HEK293T (cell line): ENCODE measurements around the gene CCNT1.
"Not testable (repeated sequence)": the region's sequence is repeated elsewhere in the genome, so short reads cannot be mapped to it uniquely, and the experiment has no call there.

ENCODE experiments used
- CTCF ChIA-PET: fragments of 350-600 bp; formaldehyde crosslinking; extraction: SDS; loops from one replicate; lab custom pipeline; 2021; ENCODE audit warnings: antibody characterized with exemption, inconsistent platforms; lab: Yijun Ruan, JAX
- POLR2A ChIA-PET: fragments of 350-600 bp; formaldehyde crosslinking; extraction: SDS; loops from one replicate; lab custom pipeline; 2020; ENCODE audit warnings: antibody characterized with exemption, inconsistent platforms; lab: Yijun Ruan, JAX
- DNase-seq: peaks from one replicate; pipeline ENCODE4 v3.0.0; 2012; ENCODE audit warnings: mixed read lengths; ENCODE audit errors: extremely low spot score
- ARNT ChIP-seq: fragments of 450-650 bp; IDR thresholded peaks from 2 replicates; pipeline ENCODE4 v1.6.1; 2017; ENCODE audit warnings: mild to moderate bottlenecking
- BHLHE40 ChIP-seq: fragments of 450-650 bp; IDR thresholded peaks from 2 replicates; pipeline ENCODE4 v1.6.1; 2016; ENCODE audit warnings: mild to moderate bottlenecking, moderate library complexity, borderline replicate concordance
- CTBP1 ChIP-seq: fragments of 450-650 bp; IDR thresholded peaks from 2 replicates; pipeline ENCODE4 v1.6.1; 2016; ENCODE audit warnings: borderline replicate concordance
- ELF4 ChIP-seq: fragments of 450-650 bp; IDR thresholded peaks from 2 replicates; pipeline ENCODE4 v1.6.1; 2017; ENCODE audit warnings: antibody characterized with exemption
- FOXA1 ChIP-seq: fragments of 450-650 bp; IDR thresholded peaks from 2 replicates; pipeline ENCODE4 v1.6.1; 2016; ENCODE audit warnings: mild to moderate bottlenecking
- FOXK2 ChIP-seq: fragments of 450-650 bp; IDR thresholded peaks from 2 replicates; pipeline ENCODE4 v1.6.1; 2016; ENCODE audit warnings: mild to moderate bottlenecking
- FOXM1 ChIP-seq: fragments of 450-650 bp; IDR thresholded peaks from 2 replicates; pipeline ENCODE4 v1.6.1; 2017; ENCODE audit warnings: mild to moderate bottlenecking, borderline replicate concordance
- HDGF ChIP-seq: fragments of 450-650 bp; IDR thresholded peaks from 2 replicates; pipeline ENCODE4 v1.6.1; 2017; ENCODE audit warnings: antibody characterized with exemption, borderline replicate concordance
- L3MBTL2 ChIP-seq: fragments of 450-650 bp; conservative IDR thresholded peaks from 2 replicates; pipeline ENCODE4 v1.6.1; 2016; ENCODE audit warnings: mild to moderate bottlenecking
- LEF1 ChIP-seq: fragments of 450-650 bp; IDR thresholded peaks from 2 replicates; pipeline ENCODE4 v1.6.1; 2017; ENCODE audit warnings: mild to moderate bottlenecking, borderline replicate concordance
- NFRKB ChIP-seq: fragments of 450-650 bp; IDR thresholded peaks from 2 replicates; pipeline ENCODE4 v1.6.1; 2016; ENCODE audit warnings: mild to moderate bottlenecking, moderate library complexity
- PKNOX1 ChIP-seq: fragments of 450-650 bp; IDR thresholded peaks from 2 replicates; pipeline ENCODE4 v1.6.1; 2016
- SP1 ChIP-seq: fragments of 450-650 bp; IDR thresholded peaks from 2 replicates; pipeline ENCODE4 v1.6.1; 2017
- SUZ12 ChIP-seq: fragments of 450-650 bp; IDR thresholded peaks from 2 replicates; pipeline ENCODE4 v1.6.1; 2016; ENCODE audit warnings: mild to moderate bottlenecking
- TARDBP ChIP-seq: fragments of 450-650 bp; IDR thresholded peaks from 2 replicates; pipeline ENCODE4 v1.6.1; 2016
- ZNF384 ChIP-seq: fragments of 450-650 bp; IDR thresholded peaks from 2 replicates; pipeline ENCODE4 v1.6.1; 2016

Gene CCNT1

GRCh38 chr12:48686615-48687334, 29.7 kb downstream of the CCNT1 start:
- ChIA-PET POLR2A (interaction anchor here (0.6 kb wide), 1 partner anchor 102 kb away, joined by 3 read pairs; the partner anchor contains the start of gene ADCY6), CTCF (no interaction called here)
- TF ChIP-seq HDGF (no peak), NFRKB (no peak), SUZ12 (no peak), PKNOX1 (no peak), FOXK2 (no peak), CTBP1 (no peak), SP1 (no peak), L3MBTL2 (no peak)
- no peak for DNase-seq

- CTCF ChIA-PET: no interaction called here
Observed at GRCh38 chr12:48686037-48686595, 30.4 kb downstream of the CCNT1 start.

GRCh38 chr12:48683534-48683933, 33.0 kb downstream of the CCNT1 start:
- TF ChIP-seq BHLHE40 (no peak), HDGF (no peak), FOXK2 (no peak), FOXA1 (no peak), CTBP1 (no peak), TARDBP (no peak), L3MBTL2 (no peak), PKNOX1 (no peak), LEF1 (no peak), ARNT (no peak), NFRKB (no peak), ZNF384 (no peak), SP1 (no peak), ELF4 (no peak)
- DNase-seq: no peak
- ChIA-PET POLR2A (interaction anchor here (1.7 kb wide), 1 partner anchor 12 kb away, joined by 8 read pairs; no protein-coding TSS in a partner anchor), CTCF (no interaction called here)

More at GRCh38 chr12:48686037-48686595, 30.4 kb downstream of the CCNT1 start:
- POLR2A ChIA-PET: interaction anchor here (0.6 kb wide), 1 partner anchor 103 kb away, joined by 3 read pairs; the partner anchor contains the start of gene ADCY6
- no peak for TF ChIP-seq HDGF
- 0 out of 2 replicates have a peak, but pooled peaks have one; percentile 36 for TF ChIP-seq TARDBP
- no peak for DNase-seq

- TF ChIP-seq LEF1 (no peak), FOXM1 (no peak), TARDBP (no peak), HDGF (no peak), SUZ12 (no peak), FOXA1 (no peak)
- POLR2A ChIA-PET: interaction anchor here (0.9 to 1.8 kb wide), 10 partner anchors 9 to 184 kb away, joined by 3 to 8 read pairs (median 6); partner anchors contain the start of gene CCNT1
- CTCF ChIA-PET: no interaction called here
- no peak for DNase-seq
Observed at GRCh38 chr12:48682927-48683326, 33.6 kb downstream of the CCNT1 start.

- POLR2A ChIA-PET: interaction anchor here (0.6 to 1.8 kb wide), 16 partner anchors 8 to 185 kb away, joined by 3 to 8 read pairs (median 5); partner anchors contain the start of genes ADCY6 and CCNT1
Observed at GRCh38 chr12:48682533-48682905, 34.0 kb downstream of the CCNT1 start.

GRCh38 chr12:48681710-48682532, 34.6 kb downstream of the CCNT1 start, which contains the start of gene KANSL2:
Gene KANSL2, minus strand, starts transcription at chr12:48682238. Its CDS starts 606 bp downstream, at chr12:48681632.
- DNase-seq: peak; percentile 96
- no peak for TF ChIP-seq FOXK2
- TF ChIP-seq PKNOX1: peak; percentile 98
- 0 out of 2 replicates have a peak, but pooled peaks have one; percentile 7 for TF ChIP-seq L3MBTL2
- no peak for TF ChIP-seq FOXA1
- peak; percentile 79 for TF ChIP-seq ELF4
- ChIA-PET POLR2A (interaction anchor here (0.6 to 1.8 kb wide), 16 partner anchors 8 to 185 kb away, joined by 3 to 8 read pairs (median 5); partner anchors contain the start of genes ADCY6 and CCNT1), CTCF (no interaction called here)

More at GRCh38 chr12:48682533-48682905, 34.0 kb downstream of the CCNT1 start:
- DNase-seq, CTCF ChIA-PET: not testable (repeated sequence)
- peak; percentile 12; the same call in 1 of the 2 replicates for TF ChIP-seq L3MBTL2
